ENCODE results near the gene SNX27.
"Not testable (repeated sequence)": the region's sequence is repeated elsewhere in the genome, so short reads cannot be mapped to it uniquely, and the experiment has no call there.

The SNX27 gene

GRCh38 chr1:151620286-151620685, 8.4 kb downstream of the SNX27 start:
- no peak overlapping the region for H3K4me3 ChIP-seq (ENCODE audit: low read length)
- no peak overlapping the region for H3K9ac ChIP-seq (ENCODE audit: low read length)
- peaks cover 6% of the 10 kb centered on the region for H3K4me1 ChIP-seq (ENCODE audit: control insufficient read depth, low read depth, low read length)
- H3K27ac ChIP-seq (ENCODE audit: low read length) = no peak overlapping the region
- no peaks in the 10 kb centered on the region for H3K9me3 ChIP-seq (ENCODE audit: control insufficient read depth, low read depth, low read length)
- no peaks in the 10 kb centered on the region for H3K36me3 ChIP-seq (ENCODE audit: control insufficient read depth, low read depth, low read length)
- no peaks in the 10 kb centered on the region for H3K27me3 ChIP-seq (ENCODE audit: control insufficient read depth, insufficient read depth, low read length)

GRCh38 chr1:151621351-151621750, 9.5 kb downstream of the SNX27 start:
- no peak overlapping the region for H3K9ac ChIP-seq (ENCODE audit: low read length)
- H3K4me1 ChIP-seq (ENCODE audit: control insufficient read depth, low read depth, low read length) = peaks cover 6% of the 10 kb centered on the region
- H3K27ac ChIP-seq (ENCODE audit: low read length) = no peak overlapping the region

GRCh38 chr1:151624783-151625182, 12.9 kb downstream of the SNX27 start:
- Histone ChIP-seq H3K4me3 (ENCODE audit: low read length) (no peak overlapping the region), H3K27me3 (ENCODE audit: control insufficient read depth, insufficient read depth, low read length) (no peaks in the 10 kb centered on the region), H3K27ac (ENCODE audit: low read length) (no peak overlapping the region), H3K9ac (ENCODE audit: low read length) (no peak overlapping the region), H3K4me1 (ENCODE audit: control insufficient read depth, low read depth, low read length) (peaks cover 1% of the 10 kb centered on the region), H3K9me3 (ENCODE audit: control insufficient read depth, low read depth, low read length) (no peaks in the 10 kb centered on the region), H3K36me3 (ENCODE audit: control insufficient read depth, low read depth, low read length) (peaks cover 2% of the 10 kb centered on the region)

More at GRCh38 chr1:151621351-151621750, 9.5 kb downstream of the SNX27 start:
- Histone ChIP-seq H3K36me3 (ENCODE audit: control insufficient read depth, low read depth, low read length) (no peaks in the 10 kb centered on the region), H3K4me3 (ENCODE audit: low read length) (no peak overlapping the region), H3K27me3 (ENCODE audit: control insufficient read depth, insufficient read depth, low read length) (no peaks in the 10 kb centered on the region), H3K9me3 (ENCODE audit: control insufficient read depth, low read depth, low read length) (no peaks in the 10 kb centered on the region)

- Histone ChIP-seq H3K4me3 (ENCODE audit: low read length) (no peak overlapping the region), H3K9me3 (ENCODE audit: control insufficient read depth, low read depth, low read length) (no peaks in the 10 kb centered on the region), H3K4me1 (ENCODE audit: control insufficient read depth, low read depth, low read length) (no peaks in the 10 kb centered on the region), H3K27me3 (ENCODE audit: control insufficient read depth, insufficient read depth, low read length) (no peaks in the 10 kb centered on the region), H3K36me3 (ENCODE audit: control insufficient read depth, low read depth, low read length) (peaks cover 2% of the 10 kb centered on the region), H3K27ac (ENCODE audit: low read length) (no peak overlapping the region), H3K9ac (ENCODE audit: low read length) (no peak overlapping the region)
Measured at GRCh38 chr1:151626740-151627334, 15.0 kb downstream of the SNX27 start.

- no peaks in the 10 kb centered on the region for H3K9me3 ChIP-seq (ENCODE audit: control insufficient read depth, low read depth, low read length)
- H3K9ac ChIP-seq (ENCODE audit: low read length) = no peak overlapping the region
- peaks cover 2% of the 10 kb centered on the region for H3K36me3 ChIP-seq (ENCODE audit: control insufficient read depth, low read depth, low read length)
- no peak overlapping the region for H3K4me3 ChIP-seq (ENCODE audit: low read length)
- H3K4me1 ChIP-seq (ENCODE audit: control insufficient read depth, low read depth, low read length) = no peaks in the 10 kb centered on the region
- H3K27me3 ChIP-seq (ENCODE audit: control insufficient read depth, insufficient read depth, low read length) = no peaks in the 10 kb centered on the region
- no peak overlapping the region for H3K27ac ChIP-seq (ENCODE audit: low read length)
Measured at GRCh38 chr1:151629278-151629677, 17.4 kb downstream of the SNX27 start.

GRCh38 chr1:151635479-151636072, 23.7 kb downstream of the SNX27 start:
- Histone ChIP-seq H3K9me3 (ENCODE audit: control insufficient read depth, low read depth, low read length) (no peaks in the 10 kb centered on the region), H3K27me3 (ENCODE audit: control insufficient read depth, insufficient read depth, low read length) (no peaks in the 10 kb centered on the region), H3K27ac (ENCODE audit: low read length) (no peak overlapping the region), H3K4me3 (ENCODE audit: low read length) (no peak overlapping the region), H3K36me3 (ENCODE audit: control insufficient read depth, low read depth, low read length) (no peaks in the 10 kb centered on the region), H3K9ac (ENCODE audit: low read length) (no peak overlapping the region), H3K4me1 (ENCODE audit: control insufficient read depth, low read depth, low read length) (peaks cover 11% of the 10 kb centered on the region)

GRCh38 chr1:151638074-151638775, 26.4 kb downstream of the SNX27 start:
- H3K4me1 ChIP-seq (ENCODE audit: control insufficient read depth, low read depth, low read length) = peaks cover 11% of the 10 kb centered on the region
- H3K9me3 ChIP-seq (ENCODE audit: control insufficient read depth, low read depth, low read length) = no peaks in the 10 kb centered on the region
- H3K36me3 ChIP-seq (ENCODE audit: control insufficient read depth, low read depth, low read length) = no peaks in the 10 kb centered on the region
- H3K4me3 ChIP-seq (ENCODE audit: low read length) = no peak overlapping the region
- H3K27ac ChIP-seq (ENCODE audit: low read length) = no peak overlapping the region
- H3K27me3 ChIP-seq (ENCODE audit: control insufficient read depth, insufficient read depth, low read length) = no peaks in the 10 kb centered on the region
- H3K9ac ChIP-seq (ENCODE audit: low read length) = no peak overlapping the region

- no peak overlapping the region for H3K4me3 ChIP-seq (ENCODE audit: low read length)
- no peaks in the 10 kb centered on the region for H3K9me3 ChIP-seq (ENCODE audit: control insufficient read depth, low read depth, low read length)
- H3K4me1 ChIP-seq (ENCODE audit: control insufficient read depth, low read depth, low read length) = peaks cover 11% of the 10 kb centered on the region
- H3K27ac ChIP-seq (ENCODE audit: low read length) = no peak overlapping the region
- H3K27me3 ChIP-seq (ENCODE audit: control insufficient read depth, insufficient read depth, low read length) = no peaks in the 10 kb centered on the region
- no peak overlapping the region for H3K9ac ChIP-seq (ENCODE audit: low read length)
- H3K36me3 ChIP-seq (ENCODE audit: control insufficient read depth, low read depth, low read length) = no peaks in the 10 kb centered on the region
Measured at GRCh38 chr1:151638812-151639211, 27.0 kb downstream of the SNX27 start.

- H3K4me3 ChIP-seq (ENCODE audit: low read length) = no peak overlapping the region
Measured at GRCh38 chr1:151639466-151639865, 27.6 kb downstream of the SNX27 start.

GRCh38 chr1:151641229-151641628, 29.4 kb downstream of the SNX27 start:
- Histone ChIP-seq H3K4me1 (ENCODE audit: control insufficient read depth, low read depth, low read length) (no peaks in the 10 kb centered on the region), H3K36me3 (ENCODE audit: control insufficient read depth, low read depth, low read length) (no peaks in the 10 kb centered on the region), H3K9me3 (ENCODE audit: control insufficient read depth, low read depth, low read length) (no peaks in the 10 kb centered on the region), H3K27ac (ENCODE audit: low read length) (no peak overlapping the region), H3K4me3 (ENCODE audit: low read length) (no peak overlapping the region), H3K27me3 (ENCODE audit: control insufficient read depth, insufficient read depth, low read length) (no peaks in the 10 kb centered on the region), H3K9ac (ENCODE audit: low read length) (no peak overlapping the region)

More at GRCh38 chr1:151639466-151639865, 27.6 kb downstream of the SNX27 start:
- H3K27ac ChIP-seq (ENCODE audit: low read length) = no peak overlapping the region
- H3K9me3 ChIP-seq (ENCODE audit: control insufficient read depth, low read depth, low read length) = no peaks in the 10 kb centered on the region
- H3K27me3 ChIP-seq (ENCODE audit: control insufficient read depth, insufficient read depth, low read length) = no peaks in the 10 kb centered on the region
- no peaks in the 10 kb centered on the region for H3K36me3 ChIP-seq (ENCODE audit: control insufficient read depth, low read depth, low read length)
- H3K4me1 ChIP-seq (ENCODE audit: control insufficient read depth, low read depth, low read length) = peaks cover 11% of the 10 kb centered on the region
- no peak overlapping the region for H3K9ac ChIP-seq (ENCODE audit: low read length)

GRCh38 chr1:151643085-151643484, 31.2 kb downstream of the SNX27 start:
- not testable (repeated sequence) for H3K9ac ChIP-seq (ENCODE audit: low read length); H3K4me1 ChIP-seq (ENCODE audit: control insufficient read depth, low read depth, low read length)

GRCh38 chr1:151644001-151644400, 32.2 kb downstream of the SNX27 start:
- no peak overlapping the region for H3K4me3 ChIP-seq (ENCODE audit: low read length)

More at GRCh38 chr1:151643085-151643484, 31.2 kb downstream of the SNX27 start:
- H3K9me3 ChIP-seq (ENCODE audit: control insufficient read depth, low read depth, low read length); H3K36me3 ChIP-seq (ENCODE audit: control insufficient read depth, low read depth, low read length); H3K27me3 ChIP-seq (ENCODE audit: control insufficient read depth, insufficient read depth, low read length); H3K4me3 ChIP-seq (ENCODE audit: low read length); H3K27ac ChIP-seq (ENCODE audit: low read length): not testable (repeated sequence)

More at GRCh38 chr1:151644001-151644400, 32.2 kb downstream of the SNX27 start:
- Histone ChIP-seq H3K9me3 (ENCODE audit: control insufficient read depth, low read depth, low read length) (no peaks in the 10 kb centered on the region), H3K4me1 (ENCODE audit: control insufficient read depth, low read depth, low read length) (no peaks in the 10 kb centered on the region), H3K27ac (ENCODE audit: low read length) (no peak overlapping the region), H3K27me3 (ENCODE audit: control insufficient read depth, insufficient read depth, low read length) (no peaks in the 10 kb centered on the region), H3K36me3 (ENCODE audit: control insufficient read depth, low read depth, low read length) (no peaks in the 10 kb centered on the region), H3K9ac (ENCODE audit: low read length) (no peak overlapping the region)
